Right lobe of liver (tissue), 6 donors: ENCODE data around the gene CHMP1A. TPM values are rescaled to one million over a fixed set of nuclear protein-coding genes. Genes with fewer than 3 reads are reported as not detected.
"Not testable (repeated sequence)": the region's sequence is repeated elsewhere in the genome, so short reads cannot be mapped to it uniquely, and the experiment has no call there.

Experiments
- ATAC-seq, 4 donors: fragments of 200-7000 bp; cut with Tn5 transposase; one replicate each; pipeline ENCODE4 v1.9.1; 2020; ENCODE audit warnings: mild to moderate bottlenecking in 4 of 4, moderate library complexity in 4 of 4
- DNase-seq, 3 donors: peaks; one replicate each; pipeline ENCODE4 v3.0.0-alpha.2; 2020
- H3K27ac ChIP-seq, 3 donors: fragments of 200-600 bp; one replicate each; pipeline ENCODE4 v1.8.0; 2022
- H3K27me3 ChIP-seq, 2 donors: fragments of 200-600 bp; one replicate each; pipeline ENCODE4 v1.8.0; 2022
- H3K36me3 ChIP-seq, 4 donors: fragments of 200-600 bp; sonication (generic) in 1 of 4; one replicate each; pipeline versions ENCODE4 v1.5.1 to v1.8.0; 2017 to 2022; ENCODE audit warnings: control low read depth in 1 of 4
- H3K4me1 ChIP-seq, 4 donors: fragments of 200-600 bp; sonication (generic) in 1 of 4; one replicate each; pipeline versions ENCODE4 v1.5.1 to v1.8.0; 2017 to 2022; ENCODE audit warnings: control low read depth in 1 of 4
- H3K4me3 ChIP-seq, 3 donors: fragments of 200-600 bp; one replicate each; pipeline ENCODE4 v1.8.0; 2022
- H3K9me3 ChIP-seq, 4 donors: fragments of 200-600 bp; sonication (generic) in 1 of 4; one replicate each; pipeline versions ENCODE4 v1.5.1 to v1.8.0; 2017 to 2022; ENCODE audit warnings: control low read depth in 1 of 4
- POLR2A ChIP-seq: fragments of 450-650 bp; IDR thresholded peaks from one replicate; pipeline ENCODE4 v1.6.1; 2017; ENCODE audit warnings: antibody characterized with exemption, mild to moderate bottlenecking
- WGBS: methylation state at CpG from one replicate; pipeline ENCODE4 v1.1.6; 2018; ENCODE audit warnings: low coverage, low lambda C conversion rate; ENCODE audit not compliant: insufficient coverage; ENCODE audit errors: missing lambda C conversion rate; 5-methylcytosine and 5-hydroxymethylcytosine counted together
- intact Hi-C, 2 donors: fragments of 100-400 bp; cut with DNase I; formaldehyde crosslinking; loops; one replicate each; pipeline versions ENCODE4 v1.11.2 to v1.14.1; 2022
- total RNA-seq, 6 experiments: library from RNA; depleted of rRNA in 2 of 6; stranded (reverse); fragments of >200 nt in 2 of 6; fragmentation: NEBNext Ultra II Directional in 3 of 6; extraction: Animal tissue kit (Norgen Biotek cat#: 25700) in 3 of 6; gene quantifications; one replicate each; pipeline versions ENCODE4 v1.1.0 to v1.2.4, GENCODE V29; 2016 to 2023
- TF ChIP-seq, protein P1 (sequence below), 4 donors: fragments of 200-600 bp in 3 of 4; fragments of 450-650 bp in 1 of 4; IDR thresholded peaks; one replicate each; pipeline versions ENCODE4 v1.5.1 to v1.8.0; 2016 to 2022; ENCODE audit warnings: antibody characterized with exemption in 4 of 4, mild to moderate bottlenecking in 2 of 4
- donor health status: DM: no; HTN: yes; CAD: no.
- donor health status: DM: no; HTN: no; CAD: no.
- donor health status: DM: no; HTN: no; CAD: no.
- donor health status: DM: no; HTN: yes; CAD: no.
- donor health status: DM: no; HTN: yes; CAD: no.

CHMP1A gene
- total RNA-seq, 6 experiments from 2014 or later = 27.2 to 42.3 (median 33.1) TPM

DNA sequence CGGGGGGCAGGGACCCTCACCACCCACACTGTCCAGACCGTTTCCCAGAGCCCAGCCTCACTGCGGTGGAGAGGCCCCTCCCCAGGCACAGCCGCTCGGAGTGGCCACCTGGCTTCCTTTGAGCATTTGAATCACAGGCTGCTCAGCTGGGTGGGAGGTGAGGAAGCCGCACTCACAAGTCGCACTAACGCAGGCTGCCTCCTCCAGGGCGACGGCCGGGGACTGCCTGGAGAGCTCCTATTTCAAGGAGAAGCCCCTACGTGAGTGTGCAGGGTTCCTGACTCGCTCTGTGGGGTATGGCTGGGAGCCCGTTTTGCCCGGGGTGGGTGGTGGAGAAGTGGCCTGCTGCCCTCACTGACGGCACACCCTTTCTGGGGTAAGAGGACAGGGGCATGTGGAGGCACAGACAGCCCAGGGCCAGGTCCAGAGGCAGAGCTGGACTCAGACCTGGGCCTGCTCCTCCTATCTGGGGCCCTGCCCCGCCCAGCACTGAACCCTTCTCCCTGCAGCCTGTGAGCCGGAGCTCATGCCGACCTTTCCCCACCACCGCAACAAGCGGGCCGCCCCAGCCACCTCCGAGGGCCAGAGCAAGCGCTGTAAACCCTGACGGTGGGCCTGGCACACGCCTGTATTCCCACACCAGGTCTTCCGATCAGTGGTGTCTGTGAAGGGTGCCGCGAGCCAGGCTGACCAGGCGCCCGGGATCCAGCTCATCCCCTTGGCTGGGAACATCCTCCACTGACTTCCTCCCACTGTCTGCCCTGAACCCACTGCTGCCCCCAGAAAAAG is 37.8 kb upstream of the CHMP1A start:
- WGBS = no CpG with 5 or more reads among the region's 31 CpGs
- ATAC-seq (no peak), DNase-seq (peak in 1 of 3 donors; percentile 52)
- H3K36me3 ChIP-seq = peaks cover 0 to 45% (median 13%) of the 10 kb centered on the region in 4 donors
- no peaks in the 10 kb centered on the region for H3K27me3 ChIP-seq
- TF ChIP-seq, protein P1, sequence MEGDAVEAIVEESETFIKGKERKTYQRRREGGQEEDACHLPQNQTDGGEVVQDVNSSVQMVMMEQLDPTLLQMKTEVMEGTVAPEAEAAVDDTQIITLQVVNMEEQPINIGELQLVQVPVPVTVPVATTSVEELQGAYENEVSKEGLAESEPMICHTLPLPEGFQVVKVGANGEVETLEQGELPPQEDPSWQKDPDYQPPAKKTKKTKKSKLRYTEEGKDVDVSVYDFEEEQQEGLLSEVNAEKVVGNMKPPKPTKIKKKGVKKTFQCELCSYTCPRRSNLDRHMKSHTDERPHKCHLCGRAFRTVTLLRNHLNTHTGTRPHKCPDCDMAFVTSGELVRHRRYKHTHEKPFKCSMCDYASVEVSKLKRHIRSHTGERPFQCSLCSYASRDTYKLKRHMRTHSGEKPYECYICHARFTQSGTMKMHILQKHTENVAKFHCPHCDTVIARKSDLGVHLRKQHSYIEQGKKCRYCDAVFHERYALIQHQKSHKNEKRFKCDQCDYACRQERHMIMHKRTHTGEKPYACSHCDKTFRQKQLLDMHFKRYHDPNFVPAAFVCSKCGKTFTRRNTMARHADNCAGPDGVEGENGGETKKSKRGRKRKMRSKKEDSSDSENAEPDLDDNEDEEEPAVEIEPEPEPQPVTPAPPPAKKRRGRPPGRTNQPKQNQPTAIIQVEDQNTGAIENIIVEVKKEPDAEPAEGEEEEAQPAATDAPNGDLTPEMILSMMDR (IDR thresholded peaks at IDR 0.05) = no peak
- TF ChIP-seq POLR2A = no peak
- H3K27ac ChIP-seq = no peak overlapping the region
- peaks cover 0 to 11% (median 5%) of the 10 kb centered on the region in 4 donors for H3K4me1 ChIP-seq
- intact Hi-C loops = no loop called here
- H3K4me3 ChIP-seq = no peak overlapping the region
- no peaks in the 10 kb centered on the region for H3K9me3 ChIP-seq

DNA sequence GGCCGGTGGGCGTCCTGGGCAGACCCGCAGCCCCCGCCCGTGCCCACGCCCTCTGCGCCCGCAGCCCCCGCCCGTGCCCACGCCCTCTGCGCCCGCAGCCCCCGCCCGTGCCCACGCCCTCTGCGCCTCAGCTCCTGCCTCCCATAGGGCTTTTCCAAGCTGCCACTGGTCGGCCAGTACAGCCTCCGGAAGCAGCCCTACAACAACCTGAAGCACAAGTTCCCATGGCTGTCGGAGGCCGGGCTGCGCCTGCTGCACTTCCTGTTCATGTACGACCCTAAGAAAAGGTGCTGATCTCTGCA is 37.2 kb upstream of the CHMP1A start:
- ATAC-seq, H3K4me1 ChIP-seq, intact Hi-C loops, H3K9me3 ChIP-seq, H3K4me3 ChIP-seq, H3K27me3 ChIP-seq, H3K27ac ChIP-seq: not testable (repeated sequence)
- H3K36me3 ChIP-seq = peaks cover 0 to 46% (median 13%) of the 10 kb centered on the region in 4 donors
- DNase-seq = peak in 1 of 3 donors; percentile 48
- WGBS = no CpG with 5 or more reads among the region's 23 CpGs

DNA sequence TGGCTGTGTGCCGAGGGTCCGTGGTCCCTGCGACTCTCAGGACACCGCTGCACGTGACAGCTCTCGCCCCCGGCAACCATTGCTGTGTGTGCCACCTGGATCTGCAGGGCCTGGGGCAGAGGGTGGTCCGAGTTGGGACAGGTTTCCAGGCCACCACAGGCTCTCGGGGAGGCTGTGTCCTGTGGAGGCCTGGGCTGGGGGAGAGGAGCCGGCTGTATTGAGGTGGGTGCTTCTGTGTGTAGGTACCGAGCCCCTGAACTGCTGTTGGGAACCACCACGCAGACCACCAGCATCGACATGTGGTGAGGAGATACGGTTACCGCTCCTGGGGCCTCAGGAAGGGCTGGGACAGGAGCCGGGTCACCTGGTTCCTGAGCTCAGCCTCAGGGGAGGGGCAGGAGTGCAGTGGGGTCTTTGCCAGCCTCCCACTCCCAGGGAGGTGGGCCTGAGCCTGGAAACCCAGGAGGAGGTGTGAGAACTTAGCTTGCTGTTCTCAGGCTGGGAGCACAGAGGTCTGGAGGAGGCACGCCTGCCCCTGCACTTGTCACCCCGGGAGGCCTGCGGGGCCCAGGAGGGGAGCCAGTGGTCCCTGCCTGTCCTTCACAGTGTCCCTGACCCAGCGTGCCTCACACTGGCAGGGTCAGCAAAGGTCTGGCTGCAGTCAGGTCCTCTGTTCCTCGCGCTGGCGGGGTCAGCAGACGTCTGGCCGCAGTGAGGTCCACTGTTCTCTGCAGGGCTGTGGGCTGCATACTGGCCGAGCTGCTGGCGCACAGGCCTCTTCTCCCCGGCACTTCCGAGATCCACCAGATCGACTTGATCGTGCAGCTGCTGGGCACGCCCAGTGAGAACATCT is 36.6 kb upstream of the CHMP1A start:
- Histone ChIP-seq H3K27me3 (no peaks in the 10 kb centered on the region), H3K4me3 (no peak overlapping the region), H3K4me1 (peaks cover 0 to 3% (median 1%) of the 10 kb centered on the region in 4 donors), H3K36me3 (peaks cover 0 to 50% (median 13%) of the 10 kb centered on the region in 4 donors), H3K9me3 (no peaks in the 10 kb centered on the region), H3K27ac (no peak overlapping the region)
- TF ChIP-seq, protein P1 (IDR thresholded peaks at IDR 0.05) = no peak
- no peak for TF ChIP-seq POLR2A
- DNase-seq (peak in 1 of 3 donors; percentile 51), ATAC-seq (no peak)
- intact Hi-C loops = no loop called here
- WGBS = no CpG with 5 or more reads among the region's 32 CpGs

DNA sequence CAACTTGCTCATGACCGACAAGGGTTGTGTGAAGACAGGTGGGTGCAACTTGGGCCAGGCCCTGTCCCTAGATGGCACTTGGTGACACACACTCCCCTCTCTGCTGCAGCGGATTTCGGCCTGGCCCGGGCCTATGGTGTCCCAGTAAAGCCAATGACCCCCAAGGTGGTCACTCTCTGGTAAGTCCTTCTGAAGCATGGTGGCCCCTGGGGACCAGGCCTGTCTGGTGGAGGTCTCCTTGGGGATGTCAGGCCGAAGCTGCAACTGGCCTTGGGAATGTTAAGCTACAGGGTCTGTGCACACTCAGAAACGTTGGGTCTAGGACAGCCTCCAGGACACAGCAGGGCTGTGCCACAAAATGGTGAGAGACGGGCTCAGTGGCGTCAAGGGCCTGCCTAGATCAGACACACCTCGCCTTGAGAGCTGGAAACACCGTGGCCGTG is 35.8 kb upstream of the CHMP1A start:
- Histone ChIP-seq H3K4me3 (no peak overlapping the region), H3K27ac (no peak overlapping the region), H3K27me3 (no peaks in the 10 kb centered on the region), H3K4me1 (peaks cover 0 to 3% (median 1%) of the 10 kb centered on the region in 4 donors), H3K36me3 (peaks cover 0 to 52% (median 13%) of the 10 kb centered on the region in 4 donors), H3K9me3 (no peaks in the 10 kb centered on the region)
- intact Hi-C loops = no loop called here
- DNase-seq (peak in 1 of 3 donors; percentile 43), ATAC-seq (no peak)
- no peak for TF ChIP-seq POLR2A
- TF ChIP-seq, protein P1 (IDR thresholded peaks at IDR 0.05) = no peak
- WGBS = no CpG with 5 or more reads among the region's 11 CpGs
